HCT116 (cell line): ENCODE results near the gene SRD5A3. TPM values are rescaled to one million over a fixed set of nuclear protein-coding genes. Genes with fewer than 3 reads are reported as not detected.

Experiments used
- ATAC-seq: fragments of 200-7000 bp; cut with Tn5 transposase; 2 replicates; pipeline ENCODE4 v1.9.1; 2020; ENCODE audit warnings: mild to moderate bottlenecking, moderate library complexity
- BruUV-seq: library from RNA; stranded (reverse); fragments of 400-500 nt; replicated peaks from 2 replicates; lab custom pipeline; 2021; lab: Mats Ljungman, UMichigan
- CTCF ChIA-PET: fragments of 300-600 bp; sonication (Branson Sonifier 250); formaldehyde crosslinking; loops from one replicate; lab custom pipeline; 2021; ENCODE audit warnings: antibody characterized with exemption; lab: Charles Lee
- POLR2A ChIA-PET: fragments of 300-600, 350-600 bp; sonication (Branson Sonifier 250); formaldehyde crosslinking; loops from one replicate; lab custom pipeline; 2021; ENCODE audit warnings: antibody characterized with exemption; lab: Charles Lee
- RAD21 ChIA-PET, 2 experiments: fragments of 300-600 bp; sonication (Branson Sonifier 250); formaldehyde crosslinking; loops; one replicate each; lab custom pipeline; 2023; ENCODE audit warnings: low total read pairs in 2 of 2; ENCODE audit not compliant: uncharacterized antibody in 2 of 2, unreplicated experiment in 2 of 2, low non-redundant PET in 1 of 2; lab: Charles Lee
- DNase-seq: peaks from one replicate; pipeline ENCODE4 v3.0.0-alpha.2; 2010; ENCODE audit warnings: low read depth, low spot score
- H2AFZ ChIP-seq: fragments of 200-600 bp; shearing (Covaris generic), sonication (generic); 2 replicates; pipeline ENCODE4 v1.6.1; 2017; ENCODE audit warnings: low read depth, mixed run types, mixed read lengths, antibody characterized with exemption, low read length; ENCODE audit not compliant: poor library complexity, severe bottlenecking
- H3K27ac ChIP-seq: 2 replicates; pipeline ENCODE4 v1.5.1; 2012; ENCODE audit warnings: low read depth, low read length
- H3K27me3 ChIP-seq: fragments of 200-600 bp; sonication (generic); 2 replicates; pipeline ENCODE4 v1.6.1; 2016; ENCODE audit warnings: mixed run types, low read length, mixed read lengths; ENCODE audit not compliant: insufficient read depth
- H3K36me3 ChIP-seq, 2 experiments: fragments of 200-500 bp in 1 of 2; fragments of 200-600 bp in 1 of 2; sonication (Bioruptor generic) in 1 of 2; sonication (generic) in 1 of 2; 2 replicates each; pipeline versions ENCODE4 v1.5.1 to v1.6.1; 2014 to 2016; ENCODE audit warnings: low read length in 2 of 2, inconsistent platforms in 1 of 2, mixed read lengths in 1 of 2, mixed run types in 1 of 2; ENCODE audit not compliant: insufficient read depth in 2 of 2, control insufficient read depth in 1 of 2
- H3K4me1 ChIP-seq, 2 experiments: fragments of 200-600 bp in 1 of 2; sonication (generic) in 1 of 2; 2 replicates each; pipeline versions ENCODE4 v1.5.1 to v1.6.1; 2012 to 2017; ENCODE audit warnings: low read length in 2 of 2, inconsistent platforms in 1 of 2, mild to moderate bottlenecking in 1 of 2, mixed read lengths in 1 of 2, mixed run types in 1 of 2, moderate library complexity in 1 of 2; ENCODE audit not compliant: insufficient read depth in 2 of 2, control insufficient read depth in 1 of 2
- H3K4me2 ChIP-seq: fragments of 200-600 bp; sonication (generic); 2 replicates; pipeline ENCODE4 v1.6.1; 2017; ENCODE audit warnings: mixed run types, low read length, mixed read lengths
- H3K4me3 ChIP-seq, 2 experiments: fragments of 200-600 bp in 1 of 2; sonication (generic) in 1 of 2; replicated peaks in 1 of 2; 2 replicates each; pipeline ENCODE4 v1.5.1; 2011 to 2016; ENCODE audit warnings: low read length in 2 of 2, control low read depth in 1 of 2, low read depth in 1 of 2, mild to moderate bottlenecking in 1 of 2, mixed read lengths in 1 of 2, mixed run types in 1 of 2
- H3K79me2 ChIP-seq: fragments of 200-600 bp; sonication (generic); 2 replicates; pipeline ENCODE4 v1.6.1; 2017; ENCODE audit warnings: mild to moderate bottlenecking, mixed run types, low read length, moderate library complexity, mixed read lengths; ENCODE audit not compliant: insufficient read depth
- H3K9ac ChIP-seq: fragments of 200-600 bp; sonication (generic); 2 replicates; pipeline ENCODE4 v1.6.1; 2016; ENCODE audit warnings: low read length, mixed read lengths
- H3K9me2 ChIP-seq: fragments of 200-600 bp; sonication (generic), shearing (Covaris generic); 2 replicates; pipeline ENCODE4 v1.6.1; 2017; ENCODE audit warnings: mixed run types, mild to moderate bottlenecking, moderate library complexity; ENCODE audit not compliant: insufficient read depth
- H3K9me3 ChIP-seq, 2 experiments: fragments of 200-500 bp in 1 of 2; fragments of 200-600 bp in 1 of 2; sonication (Bioruptor generic) in 1 of 2; sonication (generic) in 1 of 2; 2 replicates each; pipeline ENCODE4 v1.6.1; 2014 to 2017; ENCODE audit warnings: low read length in 2 of 2, mixed read lengths in 2 of 2, inconsistent platforms in 1 of 2, low read depth in 1 of 2, mild to moderate bottlenecking in 1 of 2, mixed run types in 1 of 2, moderate library complexity in 1 of 2; ENCODE audit not compliant: control insufficient read depth in 1 of 2, insufficient read depth in 1 of 2
- H4K20me1 ChIP-seq: fragments of 200-600 bp; sonication (generic), shearing (Covaris generic); 2 replicates; pipeline ENCODE4 v1.6.1; 2017; ENCODE audit warnings: mixed run types, mild to moderate bottlenecking, moderate library complexity; ENCODE audit not compliant: insufficient read depth
- CEBPB ChIP-seq: IDR thresholded peaks from 2 replicates; pipeline ENCODE4 v1.6.1; 2012; ENCODE audit warnings: low read depth
- EZH2 ChIP-seq: fragments of 200-600 bp; sonication (generic); IDR thresholded peaks from 2 replicates; pipeline ENCODE4 v1.6.1; 2017; ENCODE audit warnings: antibody characterized with exemption, mixed run types
- JUND ChIP-seq: IDR thresholded peaks from 2 replicates; pipeline ENCODE4 v1.6.1; 2012
- SRF ChIP-seq: IDR thresholded peaks from 2 replicates; pipeline ENCODE4 v1.6.1; 2012; ENCODE audit warnings: low read depth
- ZFX ChIP-seq: fragments of 450-650 bp; IDR thresholded peaks from 2 replicates; pipeline ENCODE4 v1.6.1; 2017
- ZNF274 ChIP-seq: fragments of 200-500 bp; sonication (Bioruptor generic); IDR thresholded peaks from 2 replicates; pipeline ENCODE4 v1.6.1; 2014; ENCODE audit warnings: mild to moderate bottlenecking, low read depth, low read length, inconsistent platforms
- intact Hi-C: fragments of 100-400 bp; cut with micrococcal nuclease; formaldehyde crosslinking; loops from 2 replicates; pipeline ENCODE4 v1.10.0; 2022
- total RNA-seq: library from RNA; stranded (reverse); gene quantifications from one replicate; pipeline ENCODE4 v1.2.1, GENCODE V29; 2021; ENCODE audit not compliant: unreplicated experiment
- TF ChIP-seq, protein P1 (sequence below), 3 experiments: fragments of 200-600 bp in 1 of 3; sonication (generic) in 1 of 3; IDR thresholded peaks in 2 of 3; conservative IDR thresholded peaks in 1 of 3; 2 replicates each; pipeline ENCODE4 v1.5.1; 2012 to 2017; ENCODE audit warnings: low read depth in 2 of 3, low read length in 2 of 3, antibody characterized with exemption in 1 of 3, borderline replicate concordance in 1 of 3, control low read depth in 1 of 3, mild to moderate bottlenecking in 1 of 3, mixed read lengths in 1 of 3, mixed run types in 1 of 3, moderate library complexity in 1 of 3; ENCODE audit not compliant: insufficient read depth in 1 of 3

The SRD5A3 gene
- total RNA-seq, 1 experiment from 2014 or later = 19.9 TPM

DNA sequence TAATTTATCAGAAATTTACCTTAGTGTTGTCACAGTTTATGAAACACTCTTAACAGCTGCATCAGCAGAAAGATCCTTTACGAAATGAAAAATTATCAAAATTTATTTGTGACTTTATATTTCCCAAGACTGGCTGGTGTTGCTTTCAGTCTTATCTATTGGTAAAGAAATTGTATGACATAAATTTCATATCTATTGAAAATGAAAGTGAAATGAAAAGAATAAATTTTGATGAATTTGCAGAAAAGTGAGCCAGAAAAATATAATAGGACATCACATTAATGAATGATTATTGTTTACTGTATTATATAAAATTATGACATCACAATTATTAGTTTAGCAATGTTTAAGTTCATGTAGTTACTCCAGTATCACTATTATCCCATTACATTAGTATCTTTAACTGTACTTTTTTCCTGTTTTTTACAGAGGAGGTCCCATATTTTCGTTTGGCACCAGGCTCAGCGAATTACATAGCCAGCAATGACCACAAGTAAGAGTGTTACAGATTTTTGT is 36.5 kb downstream of the SRD5A3 start (continued):
- TF ChIP-seq, protein P1, sequence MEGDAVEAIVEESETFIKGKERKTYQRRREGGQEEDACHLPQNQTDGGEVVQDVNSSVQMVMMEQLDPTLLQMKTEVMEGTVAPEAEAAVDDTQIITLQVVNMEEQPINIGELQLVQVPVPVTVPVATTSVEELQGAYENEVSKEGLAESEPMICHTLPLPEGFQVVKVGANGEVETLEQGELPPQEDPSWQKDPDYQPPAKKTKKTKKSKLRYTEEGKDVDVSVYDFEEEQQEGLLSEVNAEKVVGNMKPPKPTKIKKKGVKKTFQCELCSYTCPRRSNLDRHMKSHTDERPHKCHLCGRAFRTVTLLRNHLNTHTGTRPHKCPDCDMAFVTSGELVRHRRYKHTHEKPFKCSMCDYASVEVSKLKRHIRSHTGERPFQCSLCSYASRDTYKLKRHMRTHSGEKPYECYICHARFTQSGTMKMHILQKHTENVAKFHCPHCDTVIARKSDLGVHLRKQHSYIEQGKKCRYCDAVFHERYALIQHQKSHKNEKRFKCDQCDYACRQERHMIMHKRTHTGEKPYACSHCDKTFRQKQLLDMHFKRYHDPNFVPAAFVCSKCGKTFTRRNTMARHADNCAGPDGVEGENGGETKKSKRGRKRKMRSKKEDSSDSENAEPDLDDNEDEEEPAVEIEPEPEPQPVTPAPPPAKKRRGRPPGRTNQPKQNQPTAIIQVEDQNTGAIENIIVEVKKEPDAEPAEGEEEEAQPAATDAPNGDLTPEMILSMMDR (IDR thresholded peaks at IDR 0.05 in 2 of 3, conservative IDR thresholded peaks at IDR 0.05 in 1 of 3; ENCODE audit: borderline replicate concordance in 1 of 3, insufficient read depth in 1 of 3, low read depth in 2 of 3, low read length in 2 of 3) = no peak
- TF ChIP-seq ZFX (no peak), ZNF274 (no peak), CEBPB (no peak), EZH2 (no peak), SRF (no peak)

DNA sequence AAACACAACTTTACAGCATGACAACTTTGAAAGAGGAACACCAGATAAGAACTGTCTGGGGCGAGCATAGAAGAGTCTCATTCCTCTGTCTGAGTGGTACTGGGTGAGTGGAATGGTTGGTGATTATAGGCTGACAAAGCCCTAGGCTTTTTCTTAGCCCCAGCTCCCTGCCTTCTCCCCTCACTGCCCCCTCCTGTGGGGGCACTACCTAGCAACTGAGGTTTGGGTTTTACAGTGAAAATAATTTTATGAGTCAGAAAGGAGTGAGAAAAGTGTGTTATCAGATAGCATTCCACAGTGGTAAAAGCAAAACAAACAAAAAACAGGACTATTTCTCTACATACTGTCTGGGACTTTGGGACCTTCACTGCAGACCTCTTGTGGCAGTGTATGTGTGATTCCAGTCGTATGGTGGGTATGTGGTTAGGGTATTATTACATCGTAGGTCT is 39.2 kb downstream of the SRD5A3 start:
- no peak overlapping the region for H3K4me2 ChIP-seq
- ATAC-seq = no peak
- no peaks in the 10 kb centered on the region for H3K27me3 ChIP-seq
- no peak for DNase-seq
- H3K36me3 ChIP-seq = no peaks in the 10 kb centered on the region
- ChIA-PET CTCF (no interaction called here), POLR2A (no interaction called here), RAD21 (no interaction called here)
- intact Hi-C loops = no loop called here
- H3K9me2 ChIP-seq = no peaks in the 10 kb centered on the region
- no peak overlapping the region for H3K4me3 ChIP-seq
- H3K9ac ChIP-seq = no peak overlapping the region
- no peak overlapping the region for H3K27ac ChIP-seq
- no peak overlapping the region for H2AFZ ChIP-seq
- no TSS peak for BruUV-seq
- H3K9me3 ChIP-seq = no peaks in the 10 kb centered on the region
- TF ChIP-seq JUND (no peak), SRF (no peak), ZNF274 (no peak)
- H3K79me2 ChIP-seq = no peaks in the 10 kb centered on the region
- H4K20me1 ChIP-seq = no peaks in the 10 kb centered on the region
- peaks cover 0 to 6% of the 10 kb centered on the region in 2 experiments; a peak in 1 of 4 replicates for H3K4me1 ChIP-seq
